ENCODE data around the gene ACP5. TPM values are rescaled to one million over a fixed set of nuclear protein-coding genes. Genes with fewer than 3 reads are reported as not detected.

Gene ACP5
- total RNA-seq, 2 donors from 2014 or later, result 23.3 to 59.3 TPM

DNA sequence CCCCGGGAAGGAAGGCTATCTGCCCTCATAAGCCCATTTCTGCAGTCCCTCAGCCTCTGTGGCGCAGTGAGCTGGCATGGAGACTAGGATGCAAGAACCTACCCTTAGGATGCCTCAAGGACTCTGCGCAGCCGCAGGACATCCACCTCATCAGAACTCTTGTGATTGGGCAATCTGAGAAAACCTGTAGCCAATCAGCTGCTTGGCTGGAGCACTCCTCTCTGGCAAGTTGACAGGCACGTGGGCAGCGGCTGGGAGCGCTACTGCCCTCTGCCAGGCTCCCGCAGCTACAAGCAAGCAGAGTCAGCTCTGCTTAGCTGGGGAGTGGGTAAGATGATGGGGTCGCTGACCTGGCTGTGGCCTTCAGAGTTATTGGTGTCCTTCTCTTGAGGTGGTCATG, 47.0 kb downstream of the ACP5 start:
- WGBS, result 22% methylated on average over 9 of the region's 9 CpGs
- TF ChIP-seq, protein P1, sequence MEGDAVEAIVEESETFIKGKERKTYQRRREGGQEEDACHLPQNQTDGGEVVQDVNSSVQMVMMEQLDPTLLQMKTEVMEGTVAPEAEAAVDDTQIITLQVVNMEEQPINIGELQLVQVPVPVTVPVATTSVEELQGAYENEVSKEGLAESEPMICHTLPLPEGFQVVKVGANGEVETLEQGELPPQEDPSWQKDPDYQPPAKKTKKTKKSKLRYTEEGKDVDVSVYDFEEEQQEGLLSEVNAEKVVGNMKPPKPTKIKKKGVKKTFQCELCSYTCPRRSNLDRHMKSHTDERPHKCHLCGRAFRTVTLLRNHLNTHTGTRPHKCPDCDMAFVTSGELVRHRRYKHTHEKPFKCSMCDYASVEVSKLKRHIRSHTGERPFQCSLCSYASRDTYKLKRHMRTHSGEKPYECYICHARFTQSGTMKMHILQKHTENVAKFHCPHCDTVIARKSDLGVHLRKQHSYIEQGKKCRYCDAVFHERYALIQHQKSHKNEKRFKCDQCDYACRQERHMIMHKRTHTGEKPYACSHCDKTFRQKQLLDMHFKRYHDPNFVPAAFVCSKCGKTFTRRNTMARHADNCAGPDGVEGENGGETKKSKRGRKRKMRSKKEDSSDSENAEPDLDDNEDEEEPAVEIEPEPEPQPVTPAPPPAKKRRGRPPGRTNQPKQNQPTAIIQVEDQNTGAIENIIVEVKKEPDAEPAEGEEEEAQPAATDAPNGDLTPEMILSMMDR (IDR thresholded peaks at IDR 0.05), result peak in 2 of 4 experiments; percentile 22 to 25
- TF ChIP-seq POLR2AphosphoS5 (IDR thresholded peaks at IDR 0.05) (peak; percentile 65), POLR2A (IDR thresholded peaks at IDR 0.05) (no peak)
- no peak overlapping the region for H3K4me3 ChIP-seq
- intact Hi-C loops (cut with DNase I), result no loop called here
- no peaks in the 10 kb centered on the region for H3K27me3 ChIP-seq (replicated peaks; ENCODE audit: insufficient read depth)
- H3K36me3 ChIP-seq, result no peaks in the 10 kb centered on the region
- H3K27ac ChIP-seq, result no peak overlapping the region
- no peaks in the 10 kb centered on the region for H3K9me3 ChIP-seq
- peak; percentile 46 for DNase-seq (ENCODE audit: low spot score)
- H3K4me1 ChIP-seq (replicated peaks), result no peaks in the 10 kb centered on the region

- Histone ChIP-seq H3K4me1 (replicated peaks) (no peaks in the 10 kb centered on the region), H3K36me3 (no peaks in the 10 kb centered on the region), H3K27ac (peak within 1 kb of the TSS; percentile 80 to 85), H3K4me3 (peak within 1 kb of the TSS; percentile 87 to 97), H3K9me3 (no peaks in the 10 kb centered on the region), H3K27me3 (replicated peaks; ENCODE audit: insufficient read depth) (no peaks in the 10 kb centered on the region)
- TF ChIP-seq, protein P1 (IDR thresholded peaks at IDR 0.05), result peak in 1 of 4 experiments; percentile 3
- peak; percentile 93 for TF ChIP-seq POLR2AphosphoS5 (IDR thresholded peaks at IDR 0.05)
- peak; percentile 35 for TF ChIP-seq POLR2A (IDR thresholded peaks at IDR 0.05)
- intact Hi-C loops (cut with DNase I), result no loop called here
- peak; percentile 95 for DNase-seq (ENCODE audit: low spot score)
- WGBS, result under 1% methylated on average over 36 of the region's 47 CpGs
Measured at GRCh38 chr19:11528551-11529341, 48.7 kb downstream of the ACP5 start, which contains the start of gene ECSIT. Gene ECSIT (minus strand): TSS chr19:11529134. CDS start chr19:11519170, 9,964 bp downstream.

Other genes starting within 250 kb of the ACP5 start
- gene RAB3D, start 238.0 kb downstream of the ACP5 start, total RNA-seq, result 10 to 100 TPM; 33.9 to 81.2 TPM
- 100 to 1,000 TPM; 219 to 541 TPM for gene TMEM205, start 231.4 kb downstream of the ACP5 start, total RNA-seq
- gene CCDC159, start 231.1 kb downstream of the ACP5 start, total RNA-seq, result 10 to 100 TPM; 51.5 to 52.4 TPM
- gene PLPPR2, start 222.2 kb downstream of the ACP5 start, total RNA-seq, result 10 to 100 TPM; 33.9 to 86.1 TPM
- gene SWSAP1, start 203.0 kb downstream of the ACP5 start, total RNA-seq, result 1 to 10 TPM; 4.1 to 6.3 TPM
- 1 to 10 TPM; 6.8 to 8.1 TPM for gene EPOR, start 193.3 kb downstream of the ACP5 start, total RNA-seq
- gene RGL3, start 158.3 kb downstream of the ACP5 start, total RNA-seq, result 1 to 10 TPM; 5.1 to 8.6 TPM
- 1 to 10 TPM; 1.3 to 2.7 TPM for gene ODAD3, start 142.5 kb downstream of the ACP5 start, total RNA-seq
- 100 to 1,000 TPM; 229 to 238 TPM for gene PRKCSH, start 142.0 kb downstream of the ACP5 start, total RNA-seq
- gene ELAVL3, start 96.6 kb downstream of the ACP5 start, total RNA-seq, result 1 to 10 TPM in 1 of 2 donors, under 1 TPM in 1; 0.57 to 1.5 TPM
- gene ZNF653, start 71.8 kb downstream of the ACP5 start, total RNA-seq, result 10 to 100 TPM; 11.2 to 25.8 TPM
- 10 to 100 TPM; 93.0 to 94.7 TPM for gene ECSIT, start 48.5 kb downstream of the ACP5 start, total RNA-seq
- gene CNN1, start 38.8 kb downstream of the ACP5 start, total RNA-seq, result 100 to 1,000 TPM; 426 to 525 TPM
- gene ELOF1, start 18.4 kb downstream of the ACP5 start, total RNA-seq, result 10 to 100 TPM; 47.8 to 57.5 TPM
- gene ZNF627, start 19.8 kb upstream of the ACP5 start, total RNA-seq, result 10 to 100 TPM; 17.8 to 20.5 TPM
- gene ZNF823, start 161.3 kb upstream of the ACP5 start, total RNA-seq, result 1 to 10 TPM; 3.5 to 5.9 TPM
- 1 to 10 TPM; 6.9 to 7.3 TPM for gene ZNF441, start 189.4 kb upstream of the ACP5 start, total RNA-seq
- gene ZNF491, start 220.9 kb upstream of the ACP5 start, total RNA-seq, result 1 to 10 TPM; 1.6 to 2.3 TPM
- 10 to 100 TPM; 17.5 to 17.9 TPM for gene ZNF440, start 236.6 kb upstream of the ACP5 start, total RNA-seq